NCI-H128 (cell line): ENCODE results near the gene EXOC6B.

Experiments used
- DNase-seq: peaks from one replicate; lab custom pipeline; 2025; ENCODE audit not compliant: unreplicated experiment; lab: John Stamatoyannopoulos, UW

Gene EXOC6B

GRCh38 chr2:72825257-72826155 is at the start of gene EXOC6B:
TSS of gene EXOC6B (minus strand) at chr2:72826033.
- DNase-seq, result peak; percentile 84

GRCh38 chr2:72871880-72872279 is 46.0 kb upstream of the EXOC6B start:
- DNase-seq, result no peak

GRCh38 chr2:72871060-72871459 is 45.2 kb upstream of the EXOC6B start:
- DNase-seq, result no peak

GRCh38 chr2:72864500-72864899 is 38.7 kb upstream of the EXOC6B start:
- DNase-seq, result no peak

- no peak for DNase-seq
Measured at GRCh38 chr2:72863046-72863445, 37.2 kb upstream of the EXOC6B start.

GRCh38 chr2:72862239-72862988 is 36.6 kb upstream of the EXOC6B start:
- DNase-seq, result peak; percentile 84

GRCh38 chr2:72859831-72860262 is 34.0 kb upstream of the EXOC6B start:
- peak; percentile 24 for DNase-seq

- no peak for DNase-seq
Measured at GRCh38 chr2:72851333-72851732, 25.5 kb upstream of the EXOC6B start.

- no peak for DNase-seq
Measured at GRCh38 chr2:72849138-72849462, 23.3 kb upstream of the EXOC6B start.

GRCh38 chr2:72848436-72849137 is 22.8 kb upstream of the EXOC6B start:
- no peak for DNase-seq

GRCh38 chr2:72847534-72848315 is 21.9 kb upstream of the EXOC6B start:
- DNase-seq, result no peak

- no peak for DNase-seq
Measured at GRCh38 chr2:72846171-72847095, 20.6 kb upstream of the EXOC6B start.

- DNase-seq, result no peak
Measured at GRCh38 chr2:72843301-72843700, 17.5 kb upstream of the EXOC6B start.

GRCh38 chr2:72841462-72842125 is 15.8 kb upstream of the EXOC6B start:
- no peak for DNase-seq

- no peak for DNase-seq
Measured at GRCh38 chr2:72840066-72840465, 14.2 kb upstream of the EXOC6B start.

GRCh38 chr2:72837171-72837570 is 11.3 kb upstream of the EXOC6B start:
- no peak for DNase-seq

- no peak for DNase-seq
Measured at GRCh38 chr2:72835403-72835802, 9.6 kb upstream of the EXOC6B start.

- no peak for DNase-seq
Measured at GRCh38 chr2:72834596-72834995, 8.8 kb upstream of the EXOC6B start.

- DNase-seq, result no peak
Measured at GRCh38 chr2:72833084-72833714, 7.4 kb upstream of the EXOC6B start.
